Bronchial epithelial cell (primary cell): ENCODE results near the gene CNKSR2. TPM values are rescaled to one million over a fixed set of nuclear protein-coding genes. Genes with fewer than 3 reads are reported as not detected.

Experiments used
- DNase-seq: peaks from one replicate; pipeline ENCODE4 v3.0.0-alpha.2; 2010; ENCODE audit warnings: low read depth
- FAIRE-seq: peaks from 2 replicates; lab custom pipeline; 2011; peaks lifted over from hg19 to GRCh38; lab: Jason Lieb, UNC
- H3K27me3 ChIP-seq: 2 replicates; pipeline ENCODE4 v1.5.1; 2011; ENCODE audit warnings: low read length; ENCODE audit not compliant: control insufficient read depth, insufficient read depth
- H3K36me3 ChIP-seq: 2 replicates; pipeline ENCODE4 v1.5.1; 2011; ENCODE audit warnings: low read length; ENCODE audit not compliant: control insufficient read depth, insufficient read depth
- H3K4me3 ChIP-seq: 2 replicates; pipeline ENCODE4 v1.5.1; 2011; ENCODE audit warnings: mild to moderate bottlenecking, low read depth, low read length, control low read depth
- total RNA-seq: library from RNA; depleted of rRNA; stranded (reverse); fragments of >200 nt; gene quantifications from 2 replicates; pipeline ENCODE4 v1.2.1, GENCODE V29; 2014
- TF ChIP-seq, protein P1 (sequence below): IDR thresholded peaks from 2 replicates; pipeline ENCODE4 v1.5.1; 2011; ENCODE audit warnings: mild to moderate bottlenecking, moderate library complexity, low read length, control low read depth, inconsistent platforms; ENCODE audit not compliant: insufficient read depth, severe bottlenecking

Gene CNKSR2
- total RNA-seq, 1 donor from 2014 or later, result 0.53 TPM

DNA sequence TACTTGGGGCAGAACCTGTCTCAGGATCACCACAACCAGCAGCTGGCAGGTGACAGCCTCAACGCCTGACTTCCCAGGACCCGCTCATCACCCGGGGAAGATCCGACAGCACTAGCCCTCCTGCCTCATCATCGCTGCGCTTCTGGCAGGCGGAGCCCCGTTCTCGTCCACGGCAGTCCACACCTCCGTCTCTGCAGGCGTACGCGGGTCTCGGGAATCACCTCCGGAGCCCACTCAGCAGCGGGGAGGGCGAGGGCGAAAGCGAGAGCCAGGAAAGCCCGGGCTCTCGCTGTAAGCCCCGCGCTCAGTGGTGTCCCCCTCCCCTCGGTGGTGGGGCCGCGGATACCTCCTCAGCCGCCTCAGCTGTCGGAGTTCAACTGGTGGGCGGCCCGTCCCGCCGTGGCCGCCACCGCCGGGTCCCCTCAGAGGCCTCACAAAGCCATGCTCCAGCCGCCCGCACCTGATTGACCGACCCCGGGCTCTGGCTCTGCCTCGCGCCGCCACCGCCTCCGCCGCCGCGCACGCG is 518 bp upstream of the CNKSR2 start:
- no peak for FAIRE-seq
- no peak for DNase-seq

DNA sequence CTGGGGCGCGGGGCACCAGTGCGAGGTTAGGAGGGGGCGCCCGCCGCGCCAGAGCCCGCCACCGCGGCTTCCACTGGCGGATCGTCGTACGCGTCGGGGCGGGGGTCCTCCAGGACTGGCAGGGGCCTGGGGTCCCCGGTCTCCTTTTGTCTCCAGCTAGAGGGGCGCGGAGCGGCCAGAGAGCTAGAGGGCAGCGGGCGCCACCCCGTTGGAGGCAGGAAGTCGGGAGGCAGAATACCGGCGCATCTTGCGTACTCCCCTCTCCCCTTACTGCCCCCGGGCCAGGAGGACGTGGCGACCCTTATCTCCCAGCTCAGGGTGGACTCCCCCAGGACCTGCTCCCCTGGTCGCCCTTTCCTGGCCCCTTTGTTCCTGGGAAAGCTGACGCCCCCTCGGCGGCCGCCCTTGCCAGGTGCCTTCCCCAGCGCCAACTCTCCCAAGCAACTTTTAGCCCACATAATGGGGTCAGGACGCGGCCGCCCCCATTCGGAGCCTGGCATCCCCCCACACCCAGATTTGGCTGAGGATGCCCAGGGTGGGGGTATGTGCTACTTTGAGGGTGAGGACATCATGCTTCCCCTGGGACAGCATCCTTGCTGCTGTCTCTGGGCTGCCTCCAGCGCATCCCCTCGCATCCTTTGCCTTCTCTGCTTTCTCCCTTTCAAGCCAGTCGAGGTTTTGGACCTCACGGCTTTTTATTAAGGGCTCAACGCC is 933 bp downstream of the CNKSR2 start:
- DNase-seq, result no peak
- TF ChIP-seq, protein P1, sequence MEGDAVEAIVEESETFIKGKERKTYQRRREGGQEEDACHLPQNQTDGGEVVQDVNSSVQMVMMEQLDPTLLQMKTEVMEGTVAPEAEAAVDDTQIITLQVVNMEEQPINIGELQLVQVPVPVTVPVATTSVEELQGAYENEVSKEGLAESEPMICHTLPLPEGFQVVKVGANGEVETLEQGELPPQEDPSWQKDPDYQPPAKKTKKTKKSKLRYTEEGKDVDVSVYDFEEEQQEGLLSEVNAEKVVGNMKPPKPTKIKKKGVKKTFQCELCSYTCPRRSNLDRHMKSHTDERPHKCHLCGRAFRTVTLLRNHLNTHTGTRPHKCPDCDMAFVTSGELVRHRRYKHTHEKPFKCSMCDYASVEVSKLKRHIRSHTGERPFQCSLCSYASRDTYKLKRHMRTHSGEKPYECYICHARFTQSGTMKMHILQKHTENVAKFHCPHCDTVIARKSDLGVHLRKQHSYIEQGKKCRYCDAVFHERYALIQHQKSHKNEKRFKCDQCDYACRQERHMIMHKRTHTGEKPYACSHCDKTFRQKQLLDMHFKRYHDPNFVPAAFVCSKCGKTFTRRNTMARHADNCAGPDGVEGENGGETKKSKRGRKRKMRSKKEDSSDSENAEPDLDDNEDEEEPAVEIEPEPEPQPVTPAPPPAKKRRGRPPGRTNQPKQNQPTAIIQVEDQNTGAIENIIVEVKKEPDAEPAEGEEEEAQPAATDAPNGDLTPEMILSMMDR, result no peak
- Histone ChIP-seq H3K4me3 (no peak overlapping the region), H3K27me3 (peaks cover 10% of the 10 kb centered on the region), H3K36me3 (no peaks in the 10 kb centered on the region)
- FAIRE-seq, result no peak

More for the DNA sequence above, 518 bp upstream of the CNKSR2 start:
- TF ChIP-seq, protein P1, result no peak
- Histone ChIP-seq H3K4me3 (peak overlapping the region; percentile 36), H3K36me3 (no peaks in the 10 kb centered on the region), H3K27me3 (peaks cover 10% of the 10 kb centered on the region)

DNA sequence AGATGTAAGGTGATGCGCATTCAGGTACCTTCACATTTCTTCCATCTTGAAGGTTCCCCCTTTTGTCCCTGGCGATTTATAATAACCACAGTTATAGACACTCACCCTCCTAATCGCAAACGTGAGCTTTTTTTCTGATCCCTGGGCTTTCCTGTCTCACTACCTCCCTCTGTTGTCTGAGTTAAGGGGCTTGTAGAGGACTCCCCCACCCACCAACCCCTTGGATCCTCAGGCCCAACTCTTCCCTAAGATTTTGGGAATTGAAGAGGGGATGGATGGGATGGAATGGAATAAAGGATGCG is 1.4 kb downstream of the CNKSR2 start:
- Histone ChIP-seq H3K27me3 (peaks cover 10% of the 10 kb centered on the region), H3K4me3 (no peak overlapping the region), H3K36me3 (no peaks in the 10 kb centered on the region)
- TF ChIP-seq, protein P1, result no peak
- DNase-seq (no peak), FAIRE-seq (no peak)

DNA sequence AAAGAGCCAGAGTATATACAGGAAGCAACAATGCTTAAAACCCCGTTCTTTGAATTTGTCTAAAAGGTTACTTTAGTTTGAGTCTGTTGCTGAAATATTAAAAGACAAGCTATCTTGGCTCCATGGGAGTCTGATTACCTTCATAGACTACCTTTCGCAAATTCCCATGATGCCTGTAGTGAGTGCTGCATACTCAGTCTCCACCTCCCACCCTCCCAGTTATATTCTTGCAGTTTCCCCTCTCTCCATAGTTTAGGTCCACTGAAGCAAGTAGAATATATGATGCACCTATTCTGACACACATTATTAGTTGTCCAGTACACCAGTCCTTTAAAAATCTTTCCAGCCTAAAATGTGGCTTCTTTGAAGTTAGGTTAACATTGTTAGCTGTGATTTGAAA is 2.4 kb downstream of the CNKSR2 start:
- H3K36me3 ChIP-seq, result no peaks in the 10 kb centered on the region
- H3K4me3 ChIP-seq, result no peak overlapping the region
- FAIRE-seq (no peak), DNase-seq (no peak)
- peaks cover 10% of the 10 kb centered on the region for H3K27me3 ChIP-seq
- TF ChIP-seq, protein P1, result no peak

DNA sequence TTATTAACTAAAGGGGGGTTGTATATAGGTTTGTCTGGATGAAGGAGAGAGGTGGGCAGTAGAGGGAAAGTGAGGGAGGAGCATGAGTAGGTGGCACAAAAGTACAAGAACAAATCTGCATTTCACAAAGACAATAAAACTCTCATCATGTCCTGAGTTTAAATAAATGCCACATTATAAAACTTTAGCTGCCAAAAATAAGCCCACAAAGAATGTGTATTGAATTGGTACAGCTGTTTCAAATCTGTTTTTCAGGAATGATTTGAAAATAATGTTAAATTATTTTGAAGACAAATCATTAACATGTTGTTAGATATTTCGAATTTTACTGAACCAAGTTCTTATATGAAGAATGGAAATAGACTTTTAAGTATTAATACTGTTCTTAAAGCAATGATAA is 5.8 kb downstream of the CNKSR2 start:
- TF ChIP-seq, protein P1, result no peak
- FAIRE-seq (no peak), DNase-seq (no peak)
- Histone ChIP-seq H3K27me3 (peaks cover 7% of the 10 kb centered on the region), H3K36me3 (no peaks in the 10 kb centered on the region), H3K4me3 (no peak overlapping the region)

DNA sequence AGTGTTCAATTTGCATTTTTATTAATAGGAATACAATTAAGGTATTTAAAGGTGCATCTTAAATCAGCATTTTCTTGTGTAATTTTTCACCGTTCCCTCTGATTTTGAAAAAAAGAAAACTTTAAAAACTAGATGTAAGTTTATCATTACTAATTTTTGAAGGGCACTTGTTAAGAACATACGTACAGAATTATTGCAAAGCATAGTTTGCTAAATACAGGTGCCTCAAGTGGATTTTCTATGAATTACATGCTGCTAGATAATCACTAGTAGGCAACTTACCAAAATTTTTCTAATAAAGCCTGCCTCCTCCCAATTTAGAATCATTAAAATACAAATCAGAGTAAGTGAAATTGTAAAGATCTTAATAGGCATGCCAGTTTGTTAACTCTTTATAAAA is 8.5 kb downstream of the CNKSR2 start:
- no peak for FAIRE-seq
- TF ChIP-seq, protein P1, result peak; percentile 11
- no peaks in the 10 kb centered on the region for H3K27me3 ChIP-seq
- DNase-seq, result peak; percentile 14
- H3K4me3 ChIP-seq, result no peak overlapping the region
- no peaks in the 10 kb centered on the region for H3K36me3 ChIP-seq
